Measurements from ENCODE around the gene TOX3.

TOX3 gene

DNA sequence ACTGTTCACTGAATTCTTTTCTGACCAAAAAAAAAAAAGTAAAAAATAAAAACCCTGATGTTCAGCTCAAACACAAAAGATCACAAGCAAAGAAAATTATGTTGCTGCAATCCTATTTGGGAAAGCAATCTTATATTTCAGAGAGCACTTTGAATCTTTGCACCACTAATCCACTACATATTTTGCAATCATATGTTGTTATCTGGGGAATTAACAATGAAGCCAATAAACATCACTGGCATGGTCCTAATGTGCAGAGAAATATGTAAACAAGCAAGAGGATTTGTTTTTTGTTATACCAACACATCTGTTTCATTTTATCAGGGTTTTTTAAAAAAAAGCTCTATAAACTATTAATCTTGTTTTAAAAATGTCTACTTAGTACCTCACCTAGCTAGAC lies 84.1 kb downstream of the TOX3 start:
- no peaks in the 10 kb centered on the region for H3K27me3 ChIP-seq (ENCODE audit: low read depth, low read length)
- no peaks in the 10 kb centered on the region for H3K9me3 ChIP-seq (ENCODE audit: control insufficient read depth in 1 of 2, low read length in 2 of 2)
- no peak overlapping the region for H3K27ac ChIP-seq (ENCODE audit: low read length)
- no peaks in the 10 kb centered on the region for H3K36me3 ChIP-seq (ENCODE audit: control insufficient read depth in 1 of 2, insufficient read depth in 2 of 2, low read length in 2 of 2)
- H3K4me1 ChIP-seq (ENCODE audit: control insufficient read depth in 1 of 2, insufficient read depth in 2 of 2, low read length in 2 of 2) = no peaks in the 10 kb centered on the region
- no peak overlapping the region for H3K4me3 ChIP-seq (ENCODE audit: low read depth in 1 of 2, low read length in 2 of 2)

DNA sequence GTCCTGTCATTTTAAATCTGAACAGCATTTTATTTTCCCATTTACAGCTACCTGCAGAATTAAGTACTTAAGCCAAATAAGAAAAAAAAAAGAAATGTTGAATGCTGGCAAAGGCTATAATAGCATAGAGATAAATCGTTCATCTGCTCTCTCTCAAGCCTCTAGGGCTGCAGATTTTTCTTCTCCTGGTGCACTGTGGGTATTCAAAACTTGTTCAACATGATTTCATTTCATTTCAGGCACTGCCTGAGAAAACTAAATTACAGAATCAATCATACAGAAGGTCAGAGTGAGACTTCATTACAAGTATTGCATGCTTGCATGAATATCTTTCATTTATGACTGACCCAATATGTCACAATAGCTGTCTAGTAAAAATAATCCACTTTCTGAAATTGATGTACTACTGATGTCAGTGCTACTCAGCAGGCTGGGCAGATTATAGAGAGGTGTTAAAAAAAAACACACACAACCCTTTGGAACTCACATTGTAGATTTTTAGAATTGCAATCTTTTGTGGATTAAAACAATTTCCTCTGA lies 86.2 kb downstream of the TOX3 start:
- no peak overlapping the region for H3K27ac ChIP-seq (ENCODE audit: low read length)
- H3K4me1 ChIP-seq (ENCODE audit: control insufficient read depth in 1 of 2, insufficient read depth in 2 of 2, low read length in 2 of 2) = no peaks in the 10 kb centered on the region
- no peaks in the 10 kb centered on the region for H3K27me3 ChIP-seq (ENCODE audit: low read depth, low read length)
- H3K9me3 ChIP-seq (ENCODE audit: control insufficient read depth in 1 of 2, low read length in 2 of 2) = no peaks in the 10 kb centered on the region
- no peak overlapping the region for H3K4me3 ChIP-seq (ENCODE audit: low read depth in 1 of 2, low read length in 2 of 2)
- H3K36me3 ChIP-seq (ENCODE audit: control insufficient read depth in 1 of 2, insufficient read depth in 2 of 2, low read length in 2 of 2) = no peaks in the 10 kb centered on the region

DNA sequence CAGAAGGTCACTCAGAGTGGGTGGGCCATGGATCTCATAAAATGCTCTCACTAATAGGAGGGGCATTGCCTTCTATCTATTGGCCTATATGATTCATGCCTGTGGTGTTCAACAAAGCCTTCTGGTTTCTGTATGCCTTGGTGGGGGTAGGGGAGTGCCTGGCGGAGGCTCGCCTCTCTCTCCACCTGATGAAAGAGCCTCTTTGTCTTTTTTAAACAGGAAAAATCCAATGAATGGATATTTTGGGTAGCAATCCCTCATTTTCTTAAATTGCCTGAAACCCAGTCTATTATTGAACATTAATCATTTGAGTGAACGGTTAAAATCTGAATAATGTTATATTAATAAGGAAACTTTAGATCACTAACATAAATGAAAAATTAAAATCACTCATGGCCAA lies 90.6 kb downstream of the TOX3 start:
- Histone ChIP-seq H3K4me1 (ENCODE audit: control insufficient read depth in 1 of 2, insufficient read depth in 2 of 2, low read length in 2 of 2) (no peaks in the 10 kb centered on the region), H3K9me3 (ENCODE audit: control insufficient read depth in 1 of 2, low read length in 2 of 2) (no peaks in the 10 kb centered on the region), H3K27ac (ENCODE audit: low read length) (no peak overlapping the region), H3K27me3 (ENCODE audit: low read depth, low read length) (no peaks in the 10 kb centered on the region), H3K36me3 (ENCODE audit: control insufficient read depth in 1 of 2, insufficient read depth in 2 of 2, low read length in 2 of 2) (no peaks in the 10 kb centered on the region), H3K4me3 (ENCODE audit: low read depth in 1 of 2, low read length in 2 of 2) (no peak overlapping the region)

DNA sequence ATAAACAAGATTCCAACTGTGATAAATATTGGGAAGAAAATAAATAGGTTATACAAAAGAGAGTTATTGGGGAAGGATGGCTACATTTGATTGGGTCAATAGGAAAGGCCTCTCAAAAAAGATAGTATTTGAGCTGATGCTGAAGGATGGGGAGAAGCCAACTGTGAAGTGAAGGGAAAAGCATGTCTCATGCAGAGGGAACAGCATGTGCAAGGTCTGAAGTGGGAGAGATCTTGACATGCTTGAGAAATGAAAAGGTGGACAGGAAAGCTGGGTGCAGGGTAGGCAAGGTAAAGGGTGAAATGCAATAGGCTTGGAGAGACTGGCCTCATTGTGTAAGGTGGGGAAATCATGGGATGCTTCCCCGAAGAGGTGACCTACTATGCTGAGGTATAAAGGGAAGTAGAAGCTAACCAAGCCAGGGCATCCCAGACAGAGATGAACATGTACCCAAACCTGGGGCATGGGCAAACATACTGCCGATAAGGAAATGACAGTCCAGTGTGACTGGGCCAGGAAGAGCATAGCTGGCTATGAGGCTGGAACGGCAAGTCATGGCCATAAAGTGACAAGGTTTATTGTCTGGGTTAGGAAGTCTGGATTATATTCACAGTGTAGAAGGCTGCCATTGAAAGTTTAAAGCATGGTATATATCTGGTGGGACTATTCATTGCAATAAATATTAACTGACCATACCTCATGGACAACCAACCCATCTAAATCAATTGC lies 91.2 kb downstream of the TOX3 start:
- no peaks in the 10 kb centered on the region for H3K27me3 ChIP-seq (ENCODE audit: low read depth, low read length)
- H3K36me3 ChIP-seq (ENCODE audit: control insufficient read depth in 1 of 2, insufficient read depth in 2 of 2, low read length in 2 of 2) = no peaks in the 10 kb centered on the region
- no peaks in the 10 kb centered on the region for H3K4me1 ChIP-seq (ENCODE audit: control insufficient read depth in 1 of 2, insufficient read depth in 2 of 2, low read length in 2 of 2)
- no peak overlapping the region for H3K4me3 ChIP-seq (ENCODE audit: low read depth in 1 of 2, low read length in 2 of 2)
- no peak overlapping the region for H3K27ac ChIP-seq (ENCODE audit: low read length)
- no peaks in the 10 kb centered on the region for H3K9me3 ChIP-seq (ENCODE audit: control insufficient read depth in 1 of 2, low read length in 2 of 2)

DNA sequence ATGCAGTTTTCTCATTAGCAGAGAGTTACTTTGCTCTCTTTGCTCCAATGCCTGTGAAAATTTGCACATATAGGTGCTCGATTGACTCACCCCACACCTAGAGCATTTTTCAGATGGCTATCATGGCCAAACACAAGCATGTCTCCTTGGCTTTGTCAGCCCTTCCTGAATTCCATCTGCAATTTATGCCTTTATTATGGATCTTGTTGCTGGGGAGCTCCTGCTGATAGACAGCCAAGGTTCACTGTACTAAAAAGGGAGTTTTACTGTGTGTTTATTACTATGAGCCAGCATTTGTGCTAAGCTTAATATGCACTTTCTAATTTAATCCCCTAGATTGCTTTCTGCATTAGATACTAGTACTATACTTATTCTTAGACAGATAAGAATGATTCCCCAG lies 93.3 kb downstream of the TOX3 start:
- Histone ChIP-seq H3K9me3 (ENCODE audit: control insufficient read depth in 1 of 2, low read length in 2 of 2) (no peaks in the 10 kb centered on the region), H3K27ac (ENCODE audit: low read length) (no peak overlapping the region), H3K4me1 (ENCODE audit: control insufficient read depth in 1 of 2, insufficient read depth in 2 of 2, low read length in 2 of 2) (no peaks in the 10 kb centered on the region), H3K36me3 (ENCODE audit: control insufficient read depth in 1 of 2, insufficient read depth in 2 of 2, low read length in 2 of 2) (no peaks in the 10 kb centered on the region), H3K4me3 (ENCODE audit: low read depth in 1 of 2, low read length in 2 of 2) (no peak overlapping the region), H3K27me3 (ENCODE audit: low read depth, low read length) (no peaks in the 10 kb centered on the region)

DNA sequence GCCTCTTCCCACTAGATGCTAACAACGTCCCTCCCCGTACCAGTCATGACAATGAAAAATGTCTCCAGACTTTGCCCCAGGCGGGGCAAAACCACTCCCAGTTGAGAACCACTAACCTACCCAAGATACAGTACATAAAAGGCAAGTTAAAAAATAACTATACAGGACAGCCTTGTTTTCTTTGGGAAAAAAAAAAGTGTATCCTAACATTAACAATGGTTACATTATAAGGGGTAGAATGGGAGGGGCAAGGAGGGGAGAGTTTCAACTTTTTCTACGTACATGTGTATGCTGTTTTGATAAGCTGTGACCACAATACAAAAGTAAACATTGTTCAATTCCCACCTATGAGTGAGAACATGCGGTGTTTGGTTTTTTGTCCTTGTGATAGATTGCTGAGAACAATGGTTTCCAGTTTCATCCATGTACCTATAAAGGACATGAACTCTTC lies 94.9 kb downstream of the TOX3 start:
- no peaks in the 10 kb centered on the region for H3K27me3 ChIP-seq (ENCODE audit: low read depth, low read length)
- H3K36me3 ChIP-seq (ENCODE audit: control insufficient read depth in 1 of 2, insufficient read depth in 2 of 2, low read length in 2 of 2) = no peaks in the 10 kb centered on the region
- H3K4me1 ChIP-seq (ENCODE audit: control insufficient read depth in 1 of 2, insufficient read depth in 2 of 2, low read length in 2 of 2) = no peaks in the 10 kb centered on the region
- no peaks in the 10 kb centered on the region for H3K9me3 ChIP-seq (ENCODE audit: control insufficient read depth in 1 of 2, low read length in 2 of 2)
- no peak overlapping the region for H3K4me3 ChIP-seq (ENCODE audit: low read depth in 1 of 2, low read length in 2 of 2)
- H3K27ac ChIP-seq (ENCODE audit: low read length) = no peak overlapping the region

DNA sequence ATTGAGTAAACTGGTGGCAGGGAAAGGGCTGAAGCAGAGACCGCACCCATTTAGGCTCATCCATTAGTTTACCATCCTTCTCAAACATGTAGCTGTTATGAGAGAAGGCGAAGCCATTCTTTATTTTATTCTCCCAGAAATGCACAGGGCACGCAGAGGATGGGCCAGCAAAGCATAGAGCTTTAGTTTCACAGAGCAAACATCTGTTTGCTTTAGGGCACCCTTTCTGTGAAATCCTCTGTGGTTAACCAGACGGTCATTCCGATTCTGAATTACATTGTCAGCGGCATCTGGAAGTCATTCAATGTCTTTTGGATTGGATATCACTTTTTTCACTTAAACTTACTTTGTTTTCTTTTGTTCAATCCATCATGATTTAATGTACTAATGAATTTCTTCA lies 96.0 kb downstream of the TOX3 start:
- Histone ChIP-seq H3K4me3 (ENCODE audit: low read depth in 1 of 2, low read length in 2 of 2) (no peak overlapping the region), H3K9me3 (ENCODE audit: control insufficient read depth in 1 of 2, low read length in 2 of 2) (no peaks in the 10 kb centered on the region), H3K27ac (ENCODE audit: low read length) (no peak overlapping the region), H3K36me3 (ENCODE audit: control insufficient read depth in 1 of 2, insufficient read depth in 2 of 2, low read length in 2 of 2) (no peaks in the 10 kb centered on the region), H3K27me3 (ENCODE audit: low read depth, low read length) (no peaks in the 10 kb centered on the region), H3K4me1 (ENCODE audit: control insufficient read depth in 1 of 2, insufficient read depth in 2 of 2, low read length in 2 of 2) (peaks cover 0 to 2% of the 10 kb centered on the region in 2 donors)

DNA sequence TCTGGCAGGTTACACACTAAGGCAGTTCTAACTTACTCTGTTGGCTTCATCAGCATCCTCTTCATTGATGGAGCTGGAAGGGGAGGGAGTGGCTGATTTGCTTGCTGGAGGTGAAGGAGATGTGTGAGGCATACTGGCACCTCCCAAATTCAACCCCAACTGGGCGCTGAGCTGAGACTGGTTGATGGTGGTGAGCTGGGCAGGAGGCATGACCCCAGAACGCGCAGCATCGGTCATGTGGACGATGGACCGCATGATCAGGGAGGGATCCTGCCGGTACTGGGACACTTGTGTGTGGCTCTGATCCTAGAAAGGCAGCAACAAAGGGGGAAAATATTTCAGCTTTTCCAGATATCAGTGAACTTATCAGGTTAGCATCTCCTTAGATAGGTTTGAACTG lies 96.7 kb downstream of the TOX3 start:
- H3K27me3 ChIP-seq (ENCODE audit: low read depth, low read length) = no peaks in the 10 kb centered on the region
- H3K36me3 ChIP-seq (ENCODE audit: control insufficient read depth in 1 of 2, insufficient read depth in 2 of 2, low read length in 2 of 2) = no peaks in the 10 kb centered on the region
- H3K4me1 ChIP-seq (ENCODE audit: control insufficient read depth in 1 of 2, insufficient read depth in 2 of 2, low read length in 2 of 2) = peaks cover 0 to 8% of the 10 kb centered on the region in 2 donors
- no peaks in the 10 kb centered on the region for H3K9me3 ChIP-seq (ENCODE audit: control insufficient read depth in 1 of 2, low read length in 2 of 2)
- no peak overlapping the region for H3K4me3 ChIP-seq (ENCODE audit: low read depth in 1 of 2, low read length in 2 of 2)
- H3K27ac ChIP-seq (ENCODE audit: low read length) = no peak overlapping the region

DNA sequence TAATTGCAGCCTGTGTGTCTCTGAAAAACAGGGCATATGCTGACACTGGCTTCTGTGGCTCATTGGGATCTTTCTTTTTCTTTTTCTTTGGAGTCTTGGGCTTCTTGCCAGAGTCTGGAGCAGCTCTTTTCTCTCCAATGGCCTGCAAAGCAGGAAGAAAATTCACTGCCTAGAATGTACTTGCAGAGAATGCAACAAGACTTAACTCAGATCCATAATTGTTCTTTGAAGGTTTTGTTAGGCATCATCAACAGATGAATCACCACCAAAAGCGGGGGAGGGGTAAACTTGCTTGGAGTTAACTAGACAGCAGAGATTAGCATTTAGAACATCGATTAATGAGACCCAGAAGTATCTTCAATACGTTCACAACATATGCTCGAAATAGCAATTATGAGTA lies 100.9 kb downstream of the TOX3 start:
- Histone ChIP-seq H3K36me3 (ENCODE audit: control insufficient read depth in 1 of 2, insufficient read depth in 2 of 2, low read length in 2 of 2) (no peaks in the 10 kb centered on the region), H3K4me3 (ENCODE audit: low read depth in 1 of 2, low read length in 2 of 2) (no peak overlapping the region), H3K4me1 (ENCODE audit: control insufficient read depth in 1 of 2, insufficient read depth in 2 of 2, low read length in 2 of 2) (peaks cover 0 to 8% of the 10 kb centered on the region in 2 donors)

DNA sequence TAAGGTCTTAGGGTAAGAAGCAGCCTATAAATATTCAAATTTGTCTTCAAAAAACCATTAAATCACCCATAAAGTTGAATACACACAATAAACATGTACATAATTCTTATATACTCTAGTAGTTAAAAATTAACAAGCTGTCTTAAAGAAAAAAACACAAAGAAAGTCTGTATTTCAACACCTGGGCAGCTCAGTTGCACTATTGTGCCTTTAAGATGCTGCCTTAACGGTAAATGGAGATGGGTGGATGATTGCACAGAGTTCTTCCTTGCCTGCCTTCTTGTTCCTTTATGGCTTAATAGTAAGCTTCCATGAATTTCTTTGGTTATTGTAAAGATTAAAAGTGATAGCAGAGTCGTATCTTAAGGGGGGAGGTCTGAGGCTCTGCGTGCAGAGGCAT lies 105.1 kb downstream of the TOX3 start:
- H3K27ac ChIP-seq (ENCODE audit: low read length) = no peak overlapping the region
- H3K36me3 ChIP-seq (ENCODE audit: control insufficient read depth in 1 of 2, insufficient read depth in 2 of 2, low read length in 2 of 2) = no peaks in the 10 kb centered on the region
- peaks cover 0 to 8% of the 10 kb centered on the region in 2 donors for H3K4me1 ChIP-seq (ENCODE audit: control insufficient read depth in 1 of 2, insufficient read depth in 2 of 2, low read length in 2 of 2)

More for the DNA sequence above, 100.9 kb downstream of the TOX3 start:
- no peak overlapping the region for H3K27ac ChIP-seq (ENCODE audit: low read length)
- no peaks in the 10 kb centered on the region for H3K27me3 ChIP-seq (ENCODE audit: low read depth, low read length)
- no peaks in the 10 kb centered on the region for H3K9me3 ChIP-seq (ENCODE audit: control insufficient read depth in 1 of 2, low read length in 2 of 2)

DNA sequence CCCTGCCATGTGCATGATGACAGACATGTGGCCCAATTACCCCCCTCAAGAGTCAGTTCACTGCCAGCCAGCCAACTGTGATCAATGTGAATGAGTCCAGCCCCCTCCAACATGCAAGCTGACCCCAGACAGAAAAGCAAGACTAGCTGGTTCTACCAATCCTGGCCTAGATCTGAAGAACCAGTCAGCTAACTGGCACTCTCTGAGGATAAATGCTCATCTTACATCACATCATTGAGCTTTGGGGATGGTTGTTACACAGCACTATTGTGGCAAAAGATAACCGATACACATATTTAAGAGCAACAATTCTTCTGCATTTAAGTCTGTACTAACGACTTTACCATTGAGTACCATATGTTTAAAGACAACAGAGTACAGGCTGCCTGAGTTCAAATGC lies 106.7 kb downstream of the TOX3 start:
- H3K4me1 ChIP-seq (ENCODE audit: control insufficient read depth in 1 of 2, insufficient read depth in 2 of 2, low read length in 2 of 2) = no peaks in the 10 kb centered on the region
- peaks cover 0 to 4% of the 10 kb centered on the region in 2 donors for H3K9me3 ChIP-seq (ENCODE audit: control insufficient read depth in 1 of 2, low read length in 2 of 2)
- no peak overlapping the region for H3K4me3 ChIP-seq (ENCODE audit: low read depth in 1 of 2, low read length in 2 of 2)
- H3K36me3 ChIP-seq (ENCODE audit: control insufficient read depth in 1 of 2, insufficient read depth in 2 of 2, low read length in 2 of 2) = no peaks in the 10 kb centered on the region
- no peaks in the 10 kb centered on the region for H3K27me3 ChIP-seq (ENCODE audit: low read depth, low read length)
- no peak overlapping the region for H3K27ac ChIP-seq (ENCODE audit: low read length)

More for the DNA sequence above, 105.1 kb downstream of the TOX3 start:
- H3K27me3 ChIP-seq (ENCODE audit: low read depth, low read length) = no peaks in the 10 kb centered on the region
- peaks cover 0 to 4% of the 10 kb centered on the region in 2 donors for H3K9me3 ChIP-seq (ENCODE audit: control insufficient read depth in 1 of 2, low read length in 2 of 2)
- H3K4me3 ChIP-seq (ENCODE audit: low read depth in 1 of 2, low read length in 2 of 2) = no peak overlapping the region

DNA sequence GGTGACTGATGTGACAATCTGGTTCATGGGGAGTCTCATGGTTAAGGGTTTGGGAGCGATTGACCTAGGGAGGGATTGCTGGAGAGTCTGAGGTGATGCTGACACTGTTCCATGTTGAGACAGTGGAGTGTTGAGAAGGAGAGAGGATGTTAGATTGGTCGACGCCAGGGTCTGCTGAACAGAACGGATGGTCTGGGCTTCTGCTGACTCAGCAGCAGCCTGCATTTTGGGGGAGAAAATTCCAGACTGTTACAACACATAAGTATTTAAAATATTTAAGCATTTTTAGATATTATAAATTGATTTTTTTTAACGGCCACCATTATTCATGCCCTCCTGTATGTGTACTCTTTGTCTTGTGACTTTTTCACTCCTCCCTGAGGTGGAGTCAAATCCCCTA lies 107.2 kb downstream of the TOX3 start:
- peaks cover 0 to 4% of the 10 kb centered on the region in 2 donors for H3K9me3 ChIP-seq (ENCODE audit: control insufficient read depth in 1 of 2, low read length in 2 of 2)
- H3K36me3 ChIP-seq (ENCODE audit: control insufficient read depth in 1 of 2, insufficient read depth in 2 of 2, low read length in 2 of 2) = no peaks in the 10 kb centered on the region
- H3K27me3 ChIP-seq (ENCODE audit: low read depth, low read length) = no peaks in the 10 kb centered on the region
- no peak overlapping the region for H3K4me3 ChIP-seq (ENCODE audit: low read depth in 1 of 2, low read length in 2 of 2)
- no peaks in the 10 kb centered on the region for H3K4me1 ChIP-seq (ENCODE audit: control insufficient read depth in 1 of 2, insufficient read depth in 2 of 2, low read length in 2 of 2)
- H3K27ac ChIP-seq (ENCODE audit: low read length) = no peak overlapping the region

All from muscle layer of duodenum (tissue), 2 donors.